Effector CD4-positive, alpha-beta T cell (primary cell): ENCODE results near the gene TAF15.

ENCODE experiments used
- DNase-seq: peaks from one replicate; pipeline ENCODE4 v3.0.0-alpha.2; 2020

The TAF15 gene

DNA sequence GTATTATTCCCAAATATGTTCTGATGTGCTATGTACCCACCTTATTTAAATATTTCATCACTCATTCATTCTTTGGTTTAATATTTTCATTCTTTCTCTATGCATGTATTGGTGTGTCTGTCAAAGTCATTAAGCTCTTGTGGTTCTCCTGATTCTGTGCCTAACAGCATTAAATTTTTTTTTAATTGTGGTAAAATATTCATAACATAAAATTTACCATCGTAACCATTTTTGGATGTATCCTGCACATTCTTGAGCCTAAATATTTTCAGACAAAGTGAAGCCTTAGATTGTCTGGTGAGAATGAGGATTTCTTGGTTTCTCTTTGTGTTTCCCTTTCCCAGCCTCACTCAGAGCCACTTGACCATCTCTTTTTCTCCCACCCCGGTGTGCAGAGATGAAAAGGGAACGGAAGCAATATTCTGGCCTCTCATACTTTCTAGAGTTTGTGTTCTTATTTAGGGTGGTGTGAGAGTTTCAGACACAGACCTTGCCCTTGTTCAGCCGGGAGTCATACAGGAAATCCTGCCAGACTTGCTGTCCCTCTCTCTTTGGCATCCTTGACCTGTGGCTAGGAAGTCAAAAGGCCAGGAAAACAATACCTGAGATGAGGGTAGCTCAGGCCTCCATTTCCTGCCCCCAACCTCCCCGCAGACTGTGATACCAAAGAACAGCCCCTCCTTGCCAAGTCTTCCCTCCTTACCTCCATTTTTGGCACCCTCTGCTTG lies 66.0 kb downstream of the TAF15 start:
- no peak for DNase-seq

DNA sequence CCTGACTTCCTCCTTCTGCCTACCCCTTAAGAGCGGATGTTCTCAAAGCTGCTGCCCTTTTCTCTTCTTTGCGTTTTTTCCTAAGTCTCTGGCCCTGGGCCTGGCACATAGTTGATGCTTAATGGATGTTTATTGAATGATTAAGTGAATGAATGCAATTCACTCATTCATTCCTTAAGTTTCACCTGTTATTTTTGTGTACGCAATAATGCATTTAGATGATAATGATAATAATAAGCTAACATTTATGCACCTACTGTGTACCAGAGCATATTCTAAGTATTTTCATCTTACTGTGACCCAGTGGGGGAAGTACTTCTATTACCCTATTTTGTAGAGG lies 66.5 kb downstream of the TAF15 start:
- no peak for DNase-seq

DNA sequence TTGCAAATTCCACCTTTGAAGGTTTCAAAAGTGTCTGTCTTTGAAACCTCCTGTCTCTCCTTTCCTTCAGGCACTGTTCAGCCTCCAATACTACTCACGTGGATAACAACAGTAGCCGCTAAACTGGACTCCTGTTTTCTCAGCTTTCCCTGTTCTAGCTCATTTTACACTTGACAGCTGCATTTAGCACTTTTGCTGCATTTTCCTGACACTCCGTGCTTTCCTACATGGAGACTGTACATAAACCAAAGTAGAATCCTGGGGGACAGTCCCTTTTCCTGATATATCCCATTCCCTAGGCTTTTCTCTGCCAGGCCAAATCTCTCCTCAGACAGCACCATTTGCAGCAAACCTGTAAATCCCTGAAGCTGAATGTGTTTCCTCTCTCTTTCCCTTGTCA lies 67.2 kb downstream of the TAF15 start:
- no peak for DNase-seq

DNA sequence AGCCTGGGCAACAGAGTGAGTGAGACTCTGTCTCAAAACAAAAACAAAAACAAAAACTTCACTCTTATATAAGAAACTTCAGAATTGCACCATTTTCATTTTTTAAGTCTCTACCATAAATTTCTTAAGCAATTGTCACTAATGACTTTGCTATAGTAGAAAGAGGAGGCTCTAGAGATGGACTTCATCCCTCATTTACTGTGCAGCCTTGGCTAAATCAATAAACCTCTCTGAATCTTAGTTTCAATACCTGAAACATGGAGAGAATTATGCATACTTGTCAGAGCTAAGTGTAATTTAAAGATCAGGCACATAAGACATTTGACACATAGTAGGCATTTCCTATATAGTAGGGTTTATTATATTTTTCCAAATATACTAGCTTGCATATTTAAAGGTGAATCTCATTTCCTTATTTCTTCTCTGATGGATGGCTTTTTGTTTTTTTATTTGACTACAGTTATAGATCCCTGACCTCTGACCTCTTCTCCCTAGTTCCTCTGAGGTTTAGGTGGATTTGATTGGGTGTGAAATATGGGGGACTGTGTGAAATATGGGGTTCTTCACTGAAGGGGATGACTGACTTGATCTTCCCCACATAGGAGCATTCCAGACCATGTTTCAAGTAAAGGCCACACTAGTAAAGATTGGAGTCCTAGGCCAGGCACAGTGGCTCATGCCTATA lies 68.2 kb downstream of the TAF15 start:
- no peak for DNase-seq

DNA sequence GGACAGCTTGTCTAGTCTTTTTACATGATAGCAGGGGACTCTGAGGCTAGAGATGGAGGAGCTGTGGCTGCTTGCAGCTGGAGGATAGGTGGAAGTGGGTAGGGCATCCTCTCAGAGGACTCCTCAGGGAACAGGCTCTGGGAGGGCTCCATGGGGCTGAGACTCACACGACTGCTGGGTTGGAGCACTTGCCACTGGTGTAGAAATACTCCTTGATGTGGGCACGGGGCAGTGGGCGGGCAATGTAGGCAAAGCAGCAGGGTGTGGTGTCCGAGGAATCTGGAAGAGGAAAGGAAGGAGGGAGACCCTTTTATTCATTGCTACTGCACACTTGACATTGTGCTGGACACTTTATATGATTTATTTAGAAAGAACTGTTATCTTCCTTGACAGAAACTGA lies 69.1 kb downstream of the TAF15 start:
- DNase-seq: no peak

DNA sequence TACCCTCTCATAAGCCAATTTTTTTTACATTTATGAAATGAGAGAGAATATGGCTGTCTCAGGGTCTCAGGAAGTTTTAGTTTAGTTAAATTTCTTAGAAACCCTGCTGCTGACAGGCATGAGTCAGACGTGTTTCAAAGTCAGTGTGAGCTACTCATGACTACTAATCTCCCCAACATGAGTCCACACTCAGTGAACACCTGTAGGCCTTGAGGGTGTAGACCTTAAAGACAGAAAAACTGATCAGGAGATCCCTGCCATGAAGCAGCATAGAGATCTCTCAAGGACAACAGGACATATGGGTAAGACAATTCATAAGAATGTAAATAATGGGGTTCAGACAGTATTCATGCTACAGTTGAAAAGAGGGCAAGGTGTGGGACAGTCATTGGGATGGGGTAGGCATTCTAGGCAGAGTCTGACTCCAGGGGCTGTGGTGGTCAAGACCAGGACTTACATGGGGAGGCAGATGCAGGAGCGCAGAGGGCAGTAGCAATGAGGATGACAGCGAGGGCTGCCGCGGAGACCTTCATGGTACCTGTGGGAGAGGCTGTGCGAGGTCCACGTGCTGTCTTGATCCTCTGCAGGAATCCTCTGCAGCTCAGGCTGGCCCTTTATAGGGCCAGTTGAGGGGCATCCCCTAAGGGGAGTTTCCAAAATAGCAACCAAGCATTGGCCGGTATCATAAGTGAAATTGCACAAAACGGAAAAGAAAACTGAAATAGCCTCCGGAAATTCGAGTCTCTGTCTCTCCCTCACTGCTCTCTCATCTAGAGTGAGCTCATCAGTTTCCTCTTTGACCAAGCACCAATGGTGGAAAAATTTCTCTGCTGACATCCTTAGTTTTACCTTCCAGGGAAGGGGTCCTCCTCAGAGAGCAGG lies 70.7 kb downstream of the TAF15 start, which contains the start of gene CCL5:
Gene CCL5 (minus strand): TSS at position 588 of the 882 bp plus-strand sequence.
- DNase-seq: peak; percentile 17

DNA sequence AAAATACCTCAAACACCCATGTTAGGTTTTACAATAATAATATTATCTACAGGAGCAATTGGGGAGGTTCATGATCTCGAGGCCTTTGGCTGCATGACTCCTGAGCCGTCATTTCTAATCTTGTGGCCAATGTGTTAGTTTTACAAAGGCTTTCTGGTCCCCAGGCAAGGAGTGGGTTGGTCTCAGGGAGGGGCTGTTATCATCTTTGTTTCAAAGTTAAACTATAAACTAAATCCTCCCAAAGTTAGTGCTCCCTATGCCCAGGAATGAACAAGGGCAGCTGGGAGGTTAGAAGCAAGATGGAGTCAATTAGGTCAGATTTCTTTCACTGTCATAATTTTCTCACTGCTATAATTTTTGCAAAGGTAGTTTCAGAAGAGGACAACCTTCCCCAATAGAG lies 80.0 kb downstream of the TAF15 start:
- DNase-seq: no peak

DNA sequence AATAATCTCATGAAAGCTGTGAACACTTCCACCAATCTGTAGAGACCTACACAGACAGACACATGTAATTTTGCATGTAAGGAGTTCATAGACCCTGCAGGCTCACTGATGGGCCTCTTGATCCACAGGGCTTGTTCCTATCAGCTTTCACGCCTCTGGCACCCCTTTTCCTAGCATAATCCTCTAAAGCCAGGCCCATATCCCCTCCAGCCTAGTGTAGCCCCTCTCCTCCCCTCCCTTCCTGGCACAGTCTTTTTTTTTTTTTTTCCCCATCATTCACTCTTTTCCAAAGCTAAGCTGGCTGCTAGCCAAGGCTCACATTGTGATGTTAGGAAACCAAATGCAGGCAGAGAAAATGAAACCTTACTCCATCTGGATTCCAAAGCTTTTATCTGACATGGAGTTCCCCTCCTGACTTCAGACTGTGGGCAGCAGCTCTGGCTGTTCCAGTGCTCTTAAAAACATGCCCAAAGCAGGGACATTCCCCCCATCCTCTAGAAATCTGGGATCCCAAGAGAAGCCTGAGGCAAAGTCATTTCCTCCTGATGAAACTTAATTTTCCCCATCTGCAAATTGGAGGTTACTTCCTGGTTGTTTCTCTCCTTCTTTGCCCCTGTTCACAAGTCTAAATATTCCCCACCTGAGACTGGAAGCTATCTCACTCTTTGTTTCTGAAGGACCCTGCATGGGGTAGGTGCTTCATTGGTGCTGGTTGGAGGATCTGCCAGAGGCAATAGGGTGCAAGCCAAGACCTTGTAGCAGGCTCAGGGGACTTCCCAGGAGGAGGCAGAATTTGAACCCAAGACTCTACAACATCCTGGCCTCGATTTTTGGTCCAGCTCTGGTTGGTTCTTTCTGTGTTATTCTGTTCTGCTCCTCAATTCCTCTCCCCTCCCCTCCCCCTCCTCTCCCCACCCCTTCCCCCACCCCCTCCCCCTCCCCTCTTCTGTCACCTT lies 80.8 kb downstream of the TAF15 start:
- DNase-seq: no peak

DNA sequence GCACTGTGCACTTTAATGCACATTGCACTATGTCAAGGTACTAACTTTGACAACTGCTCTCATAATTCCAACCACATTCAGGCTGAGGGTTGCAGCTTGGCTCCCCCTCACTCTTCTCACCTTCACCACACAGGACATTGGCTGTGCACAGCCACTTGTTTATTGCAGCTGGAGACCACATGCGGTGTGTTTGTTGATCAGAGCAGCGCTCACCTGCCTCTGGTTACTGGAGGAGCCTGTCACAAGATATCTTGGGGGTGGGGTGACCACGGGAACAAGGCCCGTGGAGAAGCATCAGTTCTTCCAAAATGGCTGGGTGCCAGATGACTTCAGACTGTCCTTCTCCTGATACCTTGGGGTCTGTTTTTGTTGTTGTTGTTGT lies 81.5 kb downstream of the TAF15 start:
- peak; percentile 36 for DNase-seq

DNA sequence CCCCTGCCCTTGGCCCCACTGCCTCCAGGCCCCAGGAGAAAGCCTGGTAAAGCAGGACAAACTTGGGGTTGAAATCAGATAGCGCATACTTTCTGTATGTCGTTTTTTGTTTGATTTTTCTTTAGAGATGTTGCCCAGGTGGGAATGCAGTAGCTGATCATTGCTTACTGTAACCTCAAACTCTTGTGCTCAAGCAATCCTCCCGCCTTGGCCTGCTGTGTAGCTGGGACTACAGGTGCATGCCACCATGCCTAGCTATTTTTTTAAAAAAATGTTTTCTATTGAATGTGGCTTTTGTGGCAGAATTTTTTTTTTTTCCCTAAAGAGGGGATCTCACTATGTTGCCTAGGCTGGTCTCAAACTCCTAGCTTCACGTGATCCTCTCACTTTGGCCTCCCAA lies 82.0 kb downstream of the TAF15 start:
- no peak for DNase-seq

DNA sequence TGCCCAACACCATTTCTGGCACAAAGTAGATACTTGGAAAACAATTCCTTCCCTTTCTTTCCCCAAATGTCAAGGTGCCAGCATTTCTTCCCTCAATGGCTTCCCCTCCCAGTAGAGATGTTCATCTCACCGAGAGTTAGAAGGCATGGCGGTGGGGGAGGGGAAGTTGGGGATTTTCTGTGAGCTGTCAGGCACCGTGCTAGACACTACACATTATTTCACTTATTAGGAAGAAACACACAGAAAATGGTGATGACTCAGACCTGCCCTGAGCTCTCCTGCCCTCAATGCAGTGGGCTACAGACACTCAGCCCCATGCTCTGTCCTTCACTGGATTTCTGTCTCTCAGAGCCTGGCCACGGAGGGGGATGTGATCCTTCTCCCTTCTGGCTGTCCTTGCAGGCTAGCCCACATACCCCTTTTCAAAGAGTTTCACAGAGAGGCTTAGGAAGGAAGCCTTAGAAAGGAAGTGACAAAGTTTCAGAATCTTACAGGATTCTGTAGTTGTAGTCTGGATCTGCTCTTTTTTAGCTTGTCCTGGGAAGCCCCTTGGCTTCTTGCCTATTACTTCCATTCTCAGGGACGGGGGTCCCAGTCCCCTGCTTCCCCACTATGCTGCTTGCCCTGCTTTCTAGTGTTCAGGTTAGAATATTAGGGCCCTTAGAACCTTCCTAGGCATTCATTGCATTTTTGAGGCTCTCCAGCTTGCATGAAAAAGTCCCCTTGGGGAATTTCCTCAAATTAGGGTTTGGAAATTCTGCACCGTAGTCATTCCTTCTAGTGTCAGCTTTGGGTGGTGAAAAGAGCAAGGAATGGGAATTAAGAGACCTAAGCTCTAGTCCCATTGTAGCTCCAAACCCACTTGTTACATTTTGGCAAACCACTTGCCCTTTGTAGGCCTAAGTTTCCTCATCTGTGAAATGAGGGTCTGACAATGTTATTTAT lies 83.1 kb downstream of the TAF15 start:
- peak; percentile 29 for DNase-seq

DNA sequence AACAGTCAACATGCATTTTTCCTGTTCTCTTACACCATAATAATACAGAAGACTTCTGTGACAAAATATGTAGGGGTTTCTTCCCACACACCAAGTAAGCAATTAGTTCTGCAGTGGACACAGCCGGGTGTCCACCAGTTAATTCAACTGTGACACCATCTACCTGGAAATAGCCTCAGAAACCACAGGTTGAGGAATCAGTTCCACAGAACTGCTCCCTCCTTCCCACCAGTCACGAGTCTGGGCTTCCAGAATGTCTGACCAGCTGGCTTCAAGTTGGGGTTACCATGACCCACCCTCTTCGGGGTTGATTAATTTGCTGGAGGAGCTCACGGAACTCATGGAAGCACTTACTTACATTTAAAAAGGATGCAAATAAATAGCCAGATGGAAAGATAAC lies 84.5 kb downstream of the TAF15 start:
- no peak for DNase-seq

DNA sequence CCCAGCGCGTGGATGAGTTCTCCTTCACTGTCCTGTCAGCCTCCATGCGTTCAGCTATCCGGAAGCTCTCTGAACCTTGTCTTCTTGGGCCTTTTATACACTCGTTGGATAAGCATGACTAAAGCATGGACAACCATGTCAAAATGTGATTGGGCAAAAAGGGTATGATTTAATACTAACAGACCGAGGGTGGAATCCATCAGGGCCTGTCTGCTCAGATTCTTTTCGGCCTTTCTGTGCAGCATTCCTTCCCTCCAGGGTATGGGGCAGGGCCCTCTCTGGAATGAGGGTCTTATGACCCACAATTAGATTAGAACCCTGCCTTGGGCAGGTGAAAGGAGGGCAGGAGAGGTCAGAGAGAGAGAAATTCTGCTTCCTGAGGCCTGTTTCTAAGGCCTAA lies 84.9 kb downstream of the TAF15 start:
- DNase-seq: no peak

DNA sequence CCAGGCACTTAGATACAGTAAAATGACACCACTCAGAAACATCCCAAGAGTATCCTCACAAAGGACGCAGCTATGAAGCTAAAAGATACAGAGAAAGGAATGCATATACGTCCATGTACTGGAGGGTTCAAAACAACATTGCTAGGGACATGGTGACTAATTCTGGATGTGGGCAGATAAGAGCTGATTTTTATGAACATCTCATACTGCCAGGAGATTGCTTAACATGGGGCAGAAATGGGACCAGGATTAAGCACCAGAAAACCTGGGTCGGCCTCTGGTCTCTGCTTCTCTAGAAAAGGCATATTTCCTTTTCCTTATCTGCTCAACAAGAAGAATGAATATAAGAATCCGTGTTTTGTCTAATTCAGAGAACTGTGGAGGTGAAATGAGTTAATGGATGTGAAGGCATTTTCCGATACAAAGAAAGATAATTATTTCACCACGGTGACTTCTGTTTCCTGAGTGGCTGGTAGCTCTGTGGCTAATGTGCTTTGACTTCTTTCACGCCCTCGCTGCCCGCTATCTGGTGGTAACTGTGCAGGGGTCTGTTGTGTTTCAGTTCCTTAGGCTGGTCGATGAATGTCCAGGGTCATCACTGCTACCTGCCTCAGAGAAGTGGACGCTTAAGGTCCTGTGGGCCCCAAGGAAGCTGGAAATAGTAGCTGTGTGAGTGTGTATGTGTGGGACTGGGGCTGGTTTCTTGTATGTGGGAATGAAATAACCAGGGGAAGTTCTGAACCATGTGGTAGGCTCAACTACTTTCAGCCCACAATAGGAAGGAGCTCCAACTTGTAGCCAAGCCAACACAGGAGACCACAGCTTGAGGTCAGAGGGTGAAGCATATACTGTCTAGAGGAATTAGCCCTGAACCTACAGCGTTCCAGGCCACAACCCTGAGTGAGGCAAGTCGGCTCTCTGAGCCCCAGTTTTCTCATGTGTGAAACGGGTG lies 86.6 kb downstream of the TAF15 start:
- DNase-seq: no peak
